Activated CD4-positive, alpha-beta T cell treated with anti-CD3 and anti-CD28 coated beads, Interleukin-2, amount 10 ng/mL, durations not matched to agents 7 days and 5 days (primary cell): ENCODE measurements around the gene SAMD4A. TPM values are rescaled to one million over a fixed set of nuclear protein-coding genes. Genes with fewer than 3 reads are reported as not detected.

Source experiments
- CTCF ChIA-PET: fragments of 350-600 bp; sonication (Branson Sonifier 250); formaldehyde crosslinking; loops from one replicate; lab custom pipeline; 2021; ENCODE audit warnings: antibody characterized with exemption; lab: Charles Lee
- POLR2A ChIA-PET: fragments of 350-600 bp; sonication (Branson Sonifier 250); formaldehyde crosslinking; loops from one replicate; lab custom pipeline; 2021; ENCODE audit warnings: antibody characterized with exemption; lab: Charles Lee
- DNase-seq: peaks from one replicate; pipeline ENCODE4 v3.0.0-alpha.2; 2020
- H3K27ac Mint-ChIP-seq: one replicate; pipeline ENCODE4 v1.8.0; 2021; ENCODE audit warnings: mild to moderate bottlenecking, moderate library complexity, mixed read lengths
- H3K27me3 Mint-ChIP-seq: one replicate; pipeline ENCODE4 v1.8.0; 2021; ENCODE audit warnings: mixed read lengths
- H3K36me3 Mint-ChIP-seq: one replicate; pipeline ENCODE4 v1.8.0; 2021; ENCODE audit warnings: low read depth, mixed read lengths
- H3K4me1 Mint-ChIP-seq: one replicate; pipeline ENCODE4 v1.8.0; 2021; ENCODE audit warnings: mixed read lengths
- H3K4me3 Mint-ChIP-seq: one replicate; pipeline ENCODE4 v1.8.0; 2021; ENCODE audit warnings: mild to moderate bottlenecking, moderate library complexity, mixed read lengths
- H3K9me3 Mint-ChIP-seq: one replicate; pipeline ENCODE4 v1.8.0; 2021; ENCODE audit warnings: mixed read lengths
- total RNA-seq, 2 experiments: library from RNA; stranded (reverse); gene quantifications; one replicate each; pipeline ENCODE4 v1.2.3, GENCODE V29; 2021

Gene SAMD4A
- total RNA-seq, 2 experiments from 2014 or later, result 0.54 to 0.62 TPM

DNA sequence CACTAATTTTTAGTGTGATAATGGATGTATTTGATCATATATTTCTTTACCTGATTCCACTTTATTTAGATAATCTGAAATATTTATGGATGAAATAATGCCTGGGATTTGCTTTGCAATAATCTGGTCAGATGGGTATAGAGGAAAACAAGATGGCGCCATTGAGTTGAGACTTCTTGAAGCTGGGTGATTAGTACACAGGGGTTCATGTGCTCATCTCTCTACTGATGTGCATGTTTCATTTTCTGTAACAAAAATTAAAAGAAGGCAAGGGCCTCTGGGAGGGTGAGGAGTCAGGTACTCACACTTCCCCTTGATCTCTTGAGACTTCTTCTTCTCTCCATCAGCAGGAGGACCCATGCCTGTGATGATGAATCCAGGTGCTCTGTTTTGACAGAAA lies 273.9 kb downstream of the SAMD4A start:
- no peak for DNase-seq
- peaks cover 45% of the 10 kb centered on the region for H3K36me3 Mint-ChIP-seq
- no peaks in the 10 kb centered on the region for H3K4me1 Mint-ChIP-seq
- ChIA-PET CTCF (no interaction called here), POLR2A (no interaction called here)
- no peaks in the 10 kb centered on the region for H3K9me3 Mint-ChIP-seq
- H3K27me3 Mint-ChIP-seq, result no peaks in the 10 kb centered on the region
- no peak overlapping the region for H3K4me3 Mint-ChIP-seq
- H3K27ac Mint-ChIP-seq, result peak overlapping the region; percentile 27

Other genes starting within 250 kb of the SAMD4A start
- gene CDKN3, start 170.1 kb upstream of the SAMD4A start, total RNA-seq, result 100 to 1,000 TPM in 1 of 2 experiments, 10 to 100 TPM in 1; 87.8 to 116 TPM
- 10 to 100 TPM; 71.5 to 94.5 TPM for gene CNIH1, start 125.8 kb upstream of the SAMD4A start, total RNA-seq
- 10 to 100 TPM; 35.8 to 37.2 TPM for gene GMFB, start 78.1 kb upstream of the SAMD4A start, total RNA-seq
- gene CGRRF1, start 57.2 kb upstream of the SAMD4A start, total RNA-seq, result 1 to 10 TPM; 9.6 to 9.7 TPM